CD14-positive monocyte (primary cell): ENCODE data around the gene CIP2A. TPM values are rescaled to one million over a fixed set of nuclear protein-coding genes. Genes with fewer than 3 reads are reported as not detected.
A peak's percentile ranks its signal among the peaks of the same experiment; 100 is the strongest.

Experiments used
- DNase-seq, 3 donors: peaks; one replicate each; pipeline ENCODE4 v3.0.0-alpha.2; 2011 to 2022
- H2AFZ ChIP-seq: 2 replicates; pipeline ENCODE4 v1.6.0; 2012; ENCODE audit warnings: mild to moderate bottlenecking, low read depth, low read length, inconsistent platforms; ENCODE audit not compliant: insufficient read depth, poor library complexity, severe bottlenecking
- H3K27ac ChIP-seq, 2 donors: 1 replicate in 1 of 2; 2 replicates in 1 of 2; pipeline ENCODE4 v1.5.1; 2012 to 2013; ENCODE audit warnings: low read length in 2 of 2, control low read depth in 1 of 2, inconsistent platforms in 1 of 2, low read depth in 1 of 2, mild to moderate bottlenecking in 1 of 2
- H3K27me3 ChIP-seq, 2 donors: one replicate each; pipeline versions ENCODE4 v1.6.0 to v1.6.1; 2011 to 2013; ENCODE audit warnings: low read length in 2 of 2; ENCODE audit not compliant: control insufficient read depth in 2 of 2, insufficient read depth in 2 of 2
- H3K36me3 ChIP-seq, 2 donors: replicated peaks in 1 of 2; 1 replicate in 1 of 2; 2 replicates in 1 of 2; pipeline versions ENCODE4 v1.5.1 to v1.6.1; 2012 to 2013; ENCODE audit warnings: low read length in 2 of 2, control low read depth in 1 of 2, inconsistent platforms in 1 of 2, mild to moderate bottlenecking in 1 of 2; ENCODE audit not compliant: insufficient read depth in 2 of 2, control insufficient read depth in 1 of 2
- H3K4me1 ChIP-seq, 2 donors: 1 replicate in 1 of 2; 2 replicates in 1 of 2; pipeline versions ENCODE4 v1.5.1 to v1.6.1; 2012 to 2013; ENCODE audit warnings: low read length in 2 of 2, control low read depth in 1 of 2, inconsistent platforms in 1 of 2, mild to moderate bottlenecking in 1 of 2, moderate library complexity in 1 of 2; ENCODE audit not compliant: insufficient read depth in 2 of 2, control insufficient read depth in 1 of 2
- H3K4me2 ChIP-seq: replicated peaks from 2 replicates; pipeline ENCODE3; 2012; ENCODE audit warnings: low read length, moderate library complexity, mild to moderate bottlenecking; ENCODE audit not compliant: poor library complexity, severe bottlenecking; ENCODE audit errors: extremely low read depth
- H3K4me3 ChIP-seq, 3 experiments: fragments of 200-600 bp in 1 of 3; sonication (generic) in 1 of 3; replicated peaks in 1 of 3; 1 replicate in 2 of 3; 2 replicates in 1 of 3; pipeline ENCODE4 v1.5.1; 2011 to 2013; ENCODE audit warnings: low read length in 3 of 3, mild to moderate bottlenecking in 3 of 3, control low read depth in 2 of 3, low read depth in 2 of 3, inconsistent platforms in 1 of 3, moderate library complexity in 1 of 3
- H3K79me2 ChIP-seq: 2 replicates; pipeline ENCODE4 v1.6.0; 2012; ENCODE audit warnings: mild to moderate bottlenecking, control low read depth, inconsistent platforms, low read length, moderate library complexity; ENCODE audit not compliant: insufficient read depth
- H3K9ac ChIP-seq: 2 replicates; pipeline ENCODE4 v1.6.0; 2017; ENCODE audit warnings: low read length, mild to moderate bottlenecking; ENCODE audit not compliant: insufficient read depth, poor library complexity, severe bottlenecking
- H3K9me3 ChIP-seq, 2 donors: replicated peaks in 1 of 2; 1 replicate in 1 of 2; 2 replicates in 1 of 2; pipeline versions ENCODE4 v1.5.1 to v1.6.1; 2012 to 2013; ENCODE audit warnings: low read length in 2 of 2, control low read depth in 1 of 2; ENCODE audit not compliant: control insufficient read depth in 1 of 2, insufficient read depth in 1 of 2
- H4K20me1 ChIP-seq: 2 replicates; pipeline ENCODE4 v1.6.0; 2012; ENCODE audit warnings: mild to moderate bottlenecking, low read length, control low read depth, moderate library complexity; ENCODE audit not compliant: insufficient read depth
- H3K27ac Mint-ChIP-seq, 7 donors: one replicate each; pipeline ENCODE4 v1.8.0; 2020; ENCODE audit warnings: mild to moderate bottlenecking in 7 of 7, mixed read lengths in 7 of 7, moderate library complexity in 6 of 7, inconsistent platforms in 2 of 7
- H3K27me3 Mint-ChIP-seq, 3 donors: one replicate each; pipeline ENCODE4 v1.8.0; 2021 to 2022; ENCODE audit warnings: low read depth in 3 of 3, mild to moderate bottlenecking in 3 of 3, mixed read lengths in 3 of 3, moderate library complexity in 3 of 3, inconsistent platforms in 1 of 3
- H3K36me3 Mint-ChIP-seq, 2 donors: one replicate each; pipeline ENCODE4 v1.8.0; 2020; ENCODE audit warnings: mixed read lengths in 2 of 2, inconsistent platforms in 1 of 2, mild to moderate bottlenecking in 1 of 2
- H3K4me1 Mint-ChIP-seq: one replicate; pipeline ENCODE4 v1.8.0; 2020; ENCODE audit warnings: mild to moderate bottlenecking, mixed read lengths
- H3K4me3 Mint-ChIP-seq, 2 donors: one replicate each; pipeline ENCODE4 v1.8.0; 2020; ENCODE audit warnings: mild to moderate bottlenecking in 2 of 2, mixed read lengths in 2 of 2, moderate library complexity in 1 of 2
- H3K9me3 Mint-ChIP-seq, 7 donors: one replicate each; pipeline ENCODE4 v1.8.0; 2020 to 2022; ENCODE audit warnings: mixed read lengths in 7 of 7, mild to moderate bottlenecking in 6 of 7, moderate library complexity in 6 of 7, inconsistent platforms in 2 of 7
- WGBS: methylation state at CpG from one replicate; pipeline ENCODE4 v1.1.5; 2013; ENCODE audit warnings: missing lambda C conversion rate; ENCODE audit not compliant: insufficient coverage; 5-methylcytosine and 5-hydroxymethylcytosine counted together
- intact Hi-C, 2 donors: fragments of 100-400 bp; cut with micrococcal nuclease; formaldehyde crosslinking; loops; one replicate each; pipeline versions ENCODE4 v1.15.0 to v1.15.1; 2023
- polyA plus RNA-seq, 3 donors: library from polyadenylated mRNA; depleted of rRNA in 1 of 3; unstranded in 2 of 3; stranded (reverse) in 1 of 3; fragments of 300-500 nt in 2 of 3; fragments of >200 nt in 1 of 3; fragmentation: Illumina TruSeq in 2 of 3; gene quantifications; 1 replicate in 2 of 3; 2 replicates in 1 of 3; pipeline ENCODE4 v1.2.3, GENCODE V29; 2012 to 2021
- TF ChIP-seq, protein P1 (sequence below): fragments of 200-600 bp; IDR thresholded peaks from one replicate; pipeline ENCODE4 v1.8.0; 2022; ENCODE audit warnings: antibody characterized with exemption, mild to moderate bottlenecking

The CIP2A gene
- polyA plus RNA-seq, 3 donors = 0.57 to 5.0 (median 1.3) TPM

DNA sequence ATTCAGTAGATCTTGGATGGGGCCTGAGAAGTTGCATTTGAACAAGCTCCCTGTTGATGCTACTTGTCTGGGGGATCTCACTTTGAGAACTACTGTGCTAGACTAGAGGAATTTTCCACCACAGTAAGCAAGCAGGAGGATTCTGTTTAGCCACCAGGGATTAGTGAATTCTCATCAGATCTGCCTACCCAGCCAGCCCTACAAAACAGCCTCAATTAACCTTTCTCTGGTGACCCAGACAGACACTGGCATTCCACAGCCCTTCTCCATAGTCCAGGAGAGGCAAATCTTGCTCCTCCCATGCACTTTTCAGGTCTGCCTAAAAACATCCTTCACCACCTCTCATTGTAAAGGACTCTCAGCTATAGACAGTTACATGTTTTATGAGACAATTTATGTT, 62.1 kb downstream of the CIP2A start:
- Mint-ChIP-seq H3K36me3 (no peaks in the 10 kb centered on the region), H3K4me3 (no peak overlapping the region), H3K27ac (peak overlapping the region in 2 of 7 donors; percentile 36 to 40), H3K4me1 (peaks cover 16% of the 10 kb centered on the region), H3K27me3 (no peaks in the 10 kb centered on the region), H3K9me3 (peaks cover 0 to 2% (median 0%) of the 10 kb centered on the region in 7 donors)
- intact Hi-C loops = no loop called here
- Histone ChIP-seq H2AFZ (no peak overlapping the region), H3K9ac (no peak overlapping the region), H3K9me3 (no peaks in the 10 kb centered on the region), H3K27ac (no peak overlapping the region), H3K36me3 (no peaks in the 10 kb centered on the region), H3K4me2 (no peak overlapping the region), H3K79me2 (no peaks in the 10 kb centered on the region), H3K27me3 (no peaks in the 10 kb centered on the region), H3K4me3 (no peak overlapping the region), H3K4me1 (peaks cover 15 to 18% of the 10 kb centered on the region in 2 donors), H4K20me1 (no peaks in the 10 kb centered on the region)
- TF ChIP-seq, protein P1, sequence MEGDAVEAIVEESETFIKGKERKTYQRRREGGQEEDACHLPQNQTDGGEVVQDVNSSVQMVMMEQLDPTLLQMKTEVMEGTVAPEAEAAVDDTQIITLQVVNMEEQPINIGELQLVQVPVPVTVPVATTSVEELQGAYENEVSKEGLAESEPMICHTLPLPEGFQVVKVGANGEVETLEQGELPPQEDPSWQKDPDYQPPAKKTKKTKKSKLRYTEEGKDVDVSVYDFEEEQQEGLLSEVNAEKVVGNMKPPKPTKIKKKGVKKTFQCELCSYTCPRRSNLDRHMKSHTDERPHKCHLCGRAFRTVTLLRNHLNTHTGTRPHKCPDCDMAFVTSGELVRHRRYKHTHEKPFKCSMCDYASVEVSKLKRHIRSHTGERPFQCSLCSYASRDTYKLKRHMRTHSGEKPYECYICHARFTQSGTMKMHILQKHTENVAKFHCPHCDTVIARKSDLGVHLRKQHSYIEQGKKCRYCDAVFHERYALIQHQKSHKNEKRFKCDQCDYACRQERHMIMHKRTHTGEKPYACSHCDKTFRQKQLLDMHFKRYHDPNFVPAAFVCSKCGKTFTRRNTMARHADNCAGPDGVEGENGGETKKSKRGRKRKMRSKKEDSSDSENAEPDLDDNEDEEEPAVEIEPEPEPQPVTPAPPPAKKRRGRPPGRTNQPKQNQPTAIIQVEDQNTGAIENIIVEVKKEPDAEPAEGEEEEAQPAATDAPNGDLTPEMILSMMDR = no peak
- no peak for DNase-seq

- Histone ChIP-seq H3K36me3 (no peaks in the 10 kb centered on the region), H2AFZ (no peak overlapping the region), H3K9me3 (no peaks in the 10 kb centered on the region), H3K4me3 (no peak overlapping the region), H3K9ac (no peak overlapping the region), H3K79me2 (no peaks in the 10 kb centered on the region), H3K4me1 (peaks cover 15 to 18% of the 10 kb centered on the region in 2 donors), H4K20me1 (no peaks in the 10 kb centered on the region), H3K27me3 (no peaks in the 10 kb centered on the region), H3K4me2 (no peak overlapping the region), H3K27ac (no peak overlapping the region)
- WGBS = no CpG with 5 or more reads among the region's 2 CpGs
- H3K27me3 Mint-ChIP-seq = peaks cover 0 to 2% (median 0%) of the 10 kb centered on the region in 3 donors
- TF ChIP-seq, protein P1 = no peak
- peaks cover 16% of the 10 kb centered on the region for H3K4me1 Mint-ChIP-seq
- no peaks in the 10 kb centered on the region for H3K9me3 Mint-ChIP-seq
- intact Hi-C loops = no loop called here
- no peak overlapping the region for H3K4me3 Mint-ChIP-seq
- no peaks in the 10 kb centered on the region for H3K36me3 Mint-ChIP-seq
- no peak for DNase-seq
- no peak overlapping the region for H3K27ac Mint-ChIP-seq
Observed at GRCh38 chr3:108525971-108526370, 63.3 kb downstream of the CIP2A start.
